MM.1S (cell line): Measurements from ENCODE around the gene DAD1.
"Not testable (repeated sequence)": the region's sequence is repeated elsewhere in the genome, so short reads cannot be mapped to it uniquely, and the experiment has no call there.

Experiments
- EZH2 ChIP-seq: fragments of 300-600 bp; sonication (generic); optimal IDR thresholded peaks from 2 replicates; pipeline ENCODE3; 2017; ENCODE audit warnings: low read depth, mild to moderate bottlenecking, antibody characterized with exemption, low read length, mixed read lengths
- TF ChIP-seq, protein P1 (sequence below): fragments of 300-600 bp; sonication (generic); IDR thresholded peaks from 2 replicates; pipeline ENCODE4 v1.5.1; 2016; ENCODE audit warnings: antibody characterized with exemption, low read length, mixed read lengths

DNA sequence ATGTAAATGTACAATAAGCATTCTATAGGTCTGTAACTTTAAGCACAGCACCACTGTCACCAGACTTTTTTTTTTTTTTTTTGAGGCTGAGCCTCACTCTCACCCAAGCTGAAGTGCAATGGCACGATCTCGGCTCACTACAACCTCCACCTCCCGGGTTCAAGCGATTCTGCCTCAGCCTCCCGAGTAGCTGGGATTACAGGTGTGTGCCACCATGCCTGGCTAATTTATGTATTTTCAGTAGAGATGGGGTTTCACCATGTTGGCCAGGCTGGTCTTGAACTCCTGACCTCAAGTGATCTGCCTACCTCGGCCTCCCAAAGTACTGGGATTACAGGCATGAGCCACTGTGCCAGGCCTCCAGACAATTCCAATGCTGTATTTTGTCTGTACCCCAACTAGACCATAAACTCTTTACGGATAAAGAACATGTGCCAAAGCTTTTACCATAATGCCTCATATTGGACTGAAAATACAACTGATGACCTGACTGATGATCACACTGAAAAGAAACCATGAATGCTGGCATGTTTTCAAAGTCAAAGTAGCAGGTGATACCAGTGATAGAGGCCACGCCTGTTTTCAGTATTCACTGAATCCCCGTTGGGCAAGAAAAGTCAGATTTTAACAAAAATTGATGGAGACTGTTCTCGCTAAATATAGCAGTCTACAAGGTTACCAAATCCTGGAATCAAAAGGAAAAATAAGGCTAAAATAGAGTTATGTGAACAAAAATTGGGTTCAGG, 1.2 kb downstream of the DAD1 start:
- TF ChIP-seq, protein P1, sequence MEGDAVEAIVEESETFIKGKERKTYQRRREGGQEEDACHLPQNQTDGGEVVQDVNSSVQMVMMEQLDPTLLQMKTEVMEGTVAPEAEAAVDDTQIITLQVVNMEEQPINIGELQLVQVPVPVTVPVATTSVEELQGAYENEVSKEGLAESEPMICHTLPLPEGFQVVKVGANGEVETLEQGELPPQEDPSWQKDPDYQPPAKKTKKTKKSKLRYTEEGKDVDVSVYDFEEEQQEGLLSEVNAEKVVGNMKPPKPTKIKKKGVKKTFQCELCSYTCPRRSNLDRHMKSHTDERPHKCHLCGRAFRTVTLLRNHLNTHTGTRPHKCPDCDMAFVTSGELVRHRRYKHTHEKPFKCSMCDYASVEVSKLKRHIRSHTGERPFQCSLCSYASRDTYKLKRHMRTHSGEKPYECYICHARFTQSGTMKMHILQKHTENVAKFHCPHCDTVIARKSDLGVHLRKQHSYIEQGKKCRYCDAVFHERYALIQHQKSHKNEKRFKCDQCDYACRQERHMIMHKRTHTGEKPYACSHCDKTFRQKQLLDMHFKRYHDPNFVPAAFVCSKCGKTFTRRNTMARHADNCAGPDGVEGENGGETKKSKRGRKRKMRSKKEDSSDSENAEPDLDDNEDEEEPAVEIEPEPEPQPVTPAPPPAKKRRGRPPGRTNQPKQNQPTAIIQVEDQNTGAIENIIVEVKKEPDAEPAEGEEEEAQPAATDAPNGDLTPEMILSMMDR, result not testable (repeated sequence)
- TF ChIP-seq EZH2, result not testable (repeated sequence)
